HepG2 (cell line): ENCODE data around the gene PUS1. TPM values are rescaled to one million over a fixed set of nuclear protein-coding genes. Genes with fewer than 3 reads are reported as not detected.

ENCODE experiments used
- ATAC-seq: fragments of 200-7000 bp; cut with Tn5 transposase; 3 replicates; pipeline ENCODE4 v1.9.1; 2020; ENCODE audit warnings: mild to moderate bottlenecking, moderate library complexity
- BruUV-seq: library from RNA; stranded (reverse); fragments of 400-500 nt; replicated peaks from 2 replicates; lab custom pipeline; 2021; lab: Mats Ljungman, UMichigan
- CTCF ChIA-PET: fragments of 300-600 bp; formaldehyde crosslinking; extraction: SDS; loops from one replicate; lab custom pipeline; 2021; ENCODE audit warnings: low total read pairs, inconsistent platforms, low intra/inter-chr PET ratio; lab: Yijun Ruan, JAX
- POLR2A ChIA-PET: fragments of 350-600 bp; sonication (Branson Sonifier 250); formaldehyde crosslinking; loops from one replicate; lab custom pipeline; 2020; ENCODE audit warnings: antibody characterized with exemption, inconsistent platforms; lab: Yijun Ruan, JAX
- DNase-seq: peaks from one replicate; pipeline ENCODE4 v3.0.0-alpha.2; 2015; ENCODE audit warnings: low spot score
- FAIRE-seq: peaks from 3 replicates; lab custom pipeline; 2011; peaks lifted over from hg19 to GRCh38; lab: Jason Lieb, UNC
- H2AFZ ChIP-seq: one replicate; pipeline ENCODE4 v1.6.1; 2011; ENCODE audit warnings: low read length, inconsistent platforms
- H3K27ac ChIP-seq: fragments of 300-600 bp; 3 replicates; pipeline ENCODE4 v1.8.0; 2011; ENCODE audit warnings: mixed run types, mild to moderate bottlenecking, mixed read lengths, low read length, inconsistent platforms; ENCODE audit not compliant: insufficient read depth; ENCODE audit errors: extremely low read length
- H3K27me3 ChIP-seq, 2 experiments: fragments of 200-600 bp in 1 of 2; 2 replicates in 1 of 2; 3 replicates in 1 of 2; pipeline versions ENCODE4 v1.6.0 to v1.8.0; 2011; ENCODE audit warnings: low read length in 2 of 2, mild to moderate bottlenecking in 2 of 2, moderate library complexity in 2 of 2, inconsistent platforms in 1 of 2; ENCODE audit not compliant: insufficient read depth in 2 of 2, control insufficient read depth in 1 of 2
- H3K36me3 ChIP-seq, 2 experiments: fragments of 200-600 bp in 1 of 2; replicated peaks in 1 of 2; 2 replicates in 1 of 2; 3 replicates in 1 of 2; pipeline versions ENCODE4 v1.5.1 to v1.8.0; 2011; ENCODE audit warnings: low read length in 2 of 2, inconsistent platforms in 1 of 2; ENCODE audit not compliant: insufficient read depth in 2 of 2, control insufficient read depth in 1 of 2
- H3K4me1 ChIP-seq: 2 replicates; pipeline ENCODE4 v1.5.1; 2012; ENCODE audit warnings: low read length, inconsistent platforms; ENCODE audit not compliant: insufficient read depth
- H3K4me2 ChIP-seq: 2 replicates; pipeline ENCODE4 v1.6.0; 2011; ENCODE audit warnings: low read depth, low read length, inconsistent platforms
- H3K4me3 ChIP-seq, 3 experiments: fragments of 200-600 bp in 1 of 3; sonication (generic), shearing (Covaris generic) in 1 of 3; replicated peaks in 1 of 3; 2 replicates each; pipeline ENCODE4 v1.5.1; 2011 to 2016; ENCODE audit warnings: low read length in 3 of 3, inconsistent platforms in 2 of 3, low read depth in 2 of 3, mild to moderate bottlenecking in 2 of 3, control low read depth in 1 of 3, mixed read lengths in 1 of 3; ENCODE audit not compliant: insufficient read depth in 1 of 3
- H3K79me2 ChIP-seq: one replicate; pipeline ENCODE4 v1.6.1; 2011; ENCODE audit warnings: low read length, inconsistent platforms; ENCODE audit not compliant: insufficient read depth
- H3K9ac ChIP-seq: 2 replicates; pipeline ENCODE4 v1.6.0; 2011; ENCODE audit warnings: mild to moderate bottlenecking, low read depth, low read length, inconsistent platforms; ENCODE audit not compliant: insufficient read depth
- H3K9me3 ChIP-seq: 2 replicates; pipeline ENCODE4 v1.5.1; 2012; ENCODE audit warnings: mild to moderate bottlenecking, low read length
- H4K20me1 ChIP-seq: 2 replicates; pipeline ENCODE4 v1.6.0; 2011; ENCODE audit warnings: inconsistent platforms, mild to moderate bottlenecking, low read length, moderate library complexity; ENCODE audit not compliant: insufficient read depth
- CAMTA2 ChIP-seq: sonication (generic); formaldehyde crosslinking; IDR thresholded peaks from 2 replicates; pipeline ENCODE4 v1.4.0; 2020; ENCODE audit warnings: mild to moderate bottlenecking, missing genetic modification reagents, borderline replicate concordance
- ZNF530 ChIP-seq: sonication (generic); formaldehyde crosslinking; IDR thresholded peaks from 2 replicates; pipeline ENCODE4 v1.5.0; 2020; ENCODE audit warnings: low read depth, mild to moderate bottlenecking, missing genetic modification reagents
- ZNF557 ChIP-seq: sonication (generic); formaldehyde crosslinking; IDR thresholded peaks from 2 replicates; pipeline ENCODE4 v1.4.0; 2020; ENCODE audit warnings: missing genetic modification reagents
- WGBS: methylation state at CpG from one replicate; pipeline ENCODE4 v1.1.6; 2017; ENCODE audit warnings: low lambda C conversion rate; 5-methylcytosine and 5-hydroxymethylcytosine counted together
- in situ Hi-C: cut with HindIII; loops from 2 replicates; pipeline ENCODE4 v1.10.0; 2017; ENCODE audit warnings: low pct_unique_long_range_greater_than_20kb; ENCODE audit not compliant: extremely low pct_ligation_motif_present
- intact Hi-C: fragments of 100-400 bp; cut with micrococcal nuclease; formaldehyde crosslinking; loops from one replicate; pipeline ENCODE4 v1.10.0; 2022; ENCODE audit not compliant: unreplicated experiment
- polyA plus RNA-seq, 8 experiments: library from polyadenylated mRNA; depleted of rRNA in 3 of 8; stranded (reverse) in 7 of 8; unstranded in 1 of 8; fragments of >200 nt; fragmentation: Illumina TruSeq in 4 of 8; extraction: Trizol in 4 of 8; gene quantifications; 2 replicates each; pipeline versions ENCODE4 v1.2.1 to v1.2.3, GENCODE V29; 2011 to 2016; ENCODE audit warnings: low read depth in 4 of 8, missing spikeins in 1 of 8, mixed read lengths in 1 of 8; ENCODE audit not compliant: insufficient read depth in 1 of 8
- total RNA-seq, 5 experiments: library from RNA; depleted of rRNA; stranded (reverse); fragments of >200 nt; fragmentation: Illumina TruSeq; extraction: Trizol; gene quantifications; 2 replicates each; pipeline ENCODE4 v1.2.3, GENCODE V29; 2016; ENCODE audit warnings: low read depth in 1 of 5
- TF ChIP-seq, protein P1 (sequence below): sonication (generic); formaldehyde crosslinking; IDR thresholded peaks from 2 replicates; pipeline ENCODE4 v1.4.0; 2020; ENCODE audit warnings: mild to moderate bottlenecking, missing genetic modification reagents
- TF ChIP-seq, protein P2 (sequence below): sonication (generic); formaldehyde crosslinking; IDR thresholded peaks from 2 replicates; pipeline ENCODE4 v1.5.1; 2020; ENCODE audit warnings: mild to moderate bottlenecking, missing genetic modification reagents, borderline replicate concordance

The PUS1 gene
- total and polyA plus RNA-seq, 2 of the 13 experiments (the other 11 are each of a cell fraction or from before 2014, with no cell fraction given): 19.2 to 24.7 TPM

DNA sequence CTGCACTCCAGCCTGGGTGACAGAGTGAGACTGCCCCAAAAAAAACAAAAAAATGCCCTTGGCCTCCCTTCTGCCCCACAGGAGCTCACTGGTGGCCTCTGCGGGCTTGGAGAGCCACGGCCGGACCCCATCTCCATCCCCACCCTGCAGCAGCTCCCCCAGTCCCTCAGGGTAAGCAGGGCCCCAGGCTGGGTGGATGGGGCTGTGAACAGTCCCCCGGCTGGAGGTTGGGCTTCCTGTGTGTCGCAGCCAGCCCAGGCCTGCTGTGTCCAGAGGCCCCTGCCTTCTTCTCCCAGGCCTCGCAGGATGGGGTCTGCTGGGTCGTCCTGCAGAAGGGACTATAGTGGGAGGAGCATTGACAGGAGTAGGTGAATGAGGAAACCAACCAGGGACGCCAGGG is 15.4 kb upstream of the PUS1 start (continued):
- TF ChIP-seq, protein P1, sequence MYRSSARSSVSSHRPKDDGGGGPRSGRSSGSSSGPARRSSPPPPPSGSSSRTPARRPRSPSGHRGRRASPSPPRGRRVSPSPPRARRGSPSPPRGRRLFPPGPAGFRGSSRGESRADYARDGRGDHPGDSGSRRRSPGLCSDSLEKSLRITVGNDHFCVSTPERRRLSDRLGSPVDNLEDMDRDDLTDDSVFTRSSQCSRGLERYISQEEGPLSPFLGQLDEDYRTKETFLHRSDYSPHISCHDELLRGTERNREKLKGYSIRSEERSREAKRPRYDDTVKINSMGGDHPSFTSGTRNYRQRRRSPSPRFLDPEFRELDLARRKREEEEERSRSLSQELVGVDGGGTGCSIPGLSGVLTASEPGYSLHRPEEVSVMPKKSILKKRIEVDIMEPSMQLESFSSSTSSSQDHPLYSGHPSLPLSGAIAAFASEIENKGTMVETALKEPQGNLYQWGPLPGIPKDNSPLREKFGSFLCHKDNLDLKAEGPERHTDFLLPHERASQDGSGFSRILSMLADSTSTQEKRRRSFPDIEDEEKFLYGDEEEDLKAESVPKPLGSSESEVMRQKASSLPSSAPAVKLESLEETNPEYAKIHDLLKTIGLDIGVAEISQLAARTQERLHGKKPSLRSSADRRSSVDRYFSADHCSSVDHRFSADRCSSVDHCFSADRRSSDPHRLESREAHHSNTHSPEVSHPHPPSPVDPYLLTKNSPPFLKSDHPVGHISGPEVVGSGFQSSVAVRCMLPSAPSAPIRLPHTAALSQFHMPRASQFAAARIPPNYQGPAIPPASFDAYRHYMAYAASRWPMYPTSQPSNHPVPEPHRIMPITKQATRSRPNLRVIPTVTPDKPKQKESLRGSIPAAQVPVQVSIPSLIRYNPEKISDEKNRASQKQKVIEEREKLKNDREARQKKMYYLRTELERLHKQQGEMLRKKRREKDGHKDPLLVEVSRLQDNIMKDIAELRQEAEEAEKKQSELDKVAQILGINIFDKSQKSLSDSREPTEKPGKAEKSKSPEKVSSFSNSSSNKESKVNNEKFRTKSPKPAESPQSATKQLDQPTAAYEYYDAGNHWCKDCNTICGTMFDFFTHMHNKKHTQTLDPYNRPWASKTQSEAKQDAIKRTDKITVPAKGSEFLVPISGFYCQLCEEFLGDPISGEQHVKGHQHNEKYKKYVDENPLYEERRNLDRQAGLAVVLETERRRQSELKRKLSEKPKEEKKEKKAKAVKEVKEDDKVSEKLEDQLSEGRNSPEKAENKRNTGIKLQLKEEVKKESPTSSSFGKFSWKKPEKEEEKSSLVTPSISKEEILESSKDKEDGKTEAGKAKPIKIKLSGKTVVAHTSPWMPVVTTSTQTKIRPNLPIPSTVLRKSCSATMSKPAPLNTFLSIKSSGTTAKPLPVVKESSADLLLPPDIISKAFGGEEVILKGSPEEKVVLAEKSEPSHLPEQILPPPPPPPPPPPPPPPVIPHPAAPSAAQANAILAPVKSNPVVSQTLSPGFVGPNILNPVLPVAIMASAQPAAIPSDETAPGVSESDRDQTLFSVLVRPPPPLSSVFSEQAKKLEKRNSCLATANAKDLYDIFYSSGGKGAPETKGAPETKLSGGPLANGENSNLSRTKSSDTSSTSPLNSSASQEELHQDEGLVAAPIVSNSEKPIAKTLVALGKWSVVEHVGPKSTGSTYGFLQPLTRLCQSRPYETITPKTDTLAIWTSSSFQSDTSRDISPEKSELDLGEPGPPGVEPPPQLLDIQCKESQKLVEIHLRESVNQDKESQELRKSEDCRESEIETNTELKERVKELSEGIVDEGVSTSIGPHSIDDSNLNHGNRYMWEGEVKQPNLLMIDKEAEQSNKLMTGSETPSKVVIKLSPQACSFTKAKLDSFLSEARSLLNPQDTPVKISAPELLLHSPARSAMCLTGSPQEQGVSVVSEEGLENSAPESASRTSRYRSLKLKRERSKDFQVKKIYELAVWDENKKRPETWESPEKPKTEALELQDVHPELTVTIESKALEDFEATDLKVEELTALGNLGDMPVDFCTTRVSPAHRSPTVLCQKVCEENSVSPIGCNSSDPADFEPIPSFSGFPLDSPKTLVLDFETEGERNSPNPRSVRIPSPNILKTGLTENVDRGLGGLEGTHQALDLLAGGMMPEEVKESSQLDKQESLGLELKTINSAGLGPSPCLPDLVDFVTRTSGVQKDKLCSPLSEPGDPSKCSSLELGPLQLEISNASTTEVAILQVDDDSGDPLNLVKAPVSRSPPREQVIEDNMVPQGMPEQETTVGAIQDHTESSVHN (CRISPR knock-in tag): no peak
- no peak for TF ChIP-seq ZNF530 (CRISPR knock-in tag)
- TF ChIP-seq, all 625 proteins: peak for 0

DNA sequence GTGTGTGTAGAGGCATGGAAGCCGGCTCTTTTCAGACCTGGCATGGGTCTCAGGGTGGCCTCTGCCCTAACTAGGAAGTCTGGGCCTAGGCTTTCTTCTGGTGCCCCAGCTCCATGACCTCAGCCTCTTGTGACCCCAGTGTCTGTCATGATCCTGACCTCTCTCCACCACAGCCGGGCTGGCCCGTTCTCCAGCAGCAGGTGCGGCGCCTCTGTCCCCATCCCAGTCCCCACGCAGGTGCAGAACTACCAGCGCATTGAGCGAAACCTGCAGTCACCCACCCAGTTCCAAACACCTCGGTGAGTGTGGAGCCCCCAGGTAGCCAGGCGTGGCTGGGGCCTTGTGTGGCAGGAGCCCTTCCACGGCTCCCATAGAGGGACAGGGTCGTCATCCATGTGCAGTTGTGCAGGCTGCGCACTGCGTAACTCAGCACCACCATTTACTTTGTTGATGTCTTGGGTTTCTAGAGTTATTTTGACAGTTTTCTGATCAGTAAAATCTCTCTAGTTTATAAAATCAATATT is 14.8 kb upstream of the PUS1 start:
- ATAC-seq: no peak
- DNase-seq: no peak
- H3K36me3 ChIP-seq: peaks cover 23 to 49% of the 10 kb centered on the region in 2 experiments; a peak in 4 of 5 replicates
- no peak overlapping the region for H2AFZ ChIP-seq
- H3K27me3 ChIP-seq: no peaks in the 10 kb centered on the region
- no peak overlapping the region for H3K27ac ChIP-seq
- FAIRE-seq: no peak
- 99% methylated on average over 8 of the region's 14 CpGs for WGBS
- H3K9ac ChIP-seq: no peak overlapping the region
- H3K4me2 ChIP-seq: no peak overlapping the region
- intact Hi-C loops (loop anchor here (5.0 kb wide), 1 partner anchor 62 kb away; no protein-coding TSS in a partner anchor), in situ Hi-C loops (no loop called here)
- no peaks in the 10 kb centered on the region for H3K79me2 ChIP-seq
- BruUV-seq: no TSS peak
- ChIA-PET CTCF (no interaction called here), POLR2A (interaction anchor here (1.2 kb wide), 1 partner anchor 14 kb away, joined by 3 read pairs; no protein-coding TSS in a partner anchor)
- H3K4me3 ChIP-seq: no peak overlapping the region
- no peaks in the 10 kb centered on the region for H3K9me3 ChIP-seq
- peaks cover 11% of the 10 kb centered on the region; the same call in 1 of the 2 replicates for H3K4me1 ChIP-seq
- H4K20me1 ChIP-seq: 0 out of 2 replicates have a peak, but pooled peaks cover 4% of the 10 kb centered on the region
- TF ChIP-seq ZNF557 (CRISPR knock-in tag) (no peak), CAMTA2 (CRISPR knock-in tag) (no peak)
- TF ChIP-seq, protein P2, sequence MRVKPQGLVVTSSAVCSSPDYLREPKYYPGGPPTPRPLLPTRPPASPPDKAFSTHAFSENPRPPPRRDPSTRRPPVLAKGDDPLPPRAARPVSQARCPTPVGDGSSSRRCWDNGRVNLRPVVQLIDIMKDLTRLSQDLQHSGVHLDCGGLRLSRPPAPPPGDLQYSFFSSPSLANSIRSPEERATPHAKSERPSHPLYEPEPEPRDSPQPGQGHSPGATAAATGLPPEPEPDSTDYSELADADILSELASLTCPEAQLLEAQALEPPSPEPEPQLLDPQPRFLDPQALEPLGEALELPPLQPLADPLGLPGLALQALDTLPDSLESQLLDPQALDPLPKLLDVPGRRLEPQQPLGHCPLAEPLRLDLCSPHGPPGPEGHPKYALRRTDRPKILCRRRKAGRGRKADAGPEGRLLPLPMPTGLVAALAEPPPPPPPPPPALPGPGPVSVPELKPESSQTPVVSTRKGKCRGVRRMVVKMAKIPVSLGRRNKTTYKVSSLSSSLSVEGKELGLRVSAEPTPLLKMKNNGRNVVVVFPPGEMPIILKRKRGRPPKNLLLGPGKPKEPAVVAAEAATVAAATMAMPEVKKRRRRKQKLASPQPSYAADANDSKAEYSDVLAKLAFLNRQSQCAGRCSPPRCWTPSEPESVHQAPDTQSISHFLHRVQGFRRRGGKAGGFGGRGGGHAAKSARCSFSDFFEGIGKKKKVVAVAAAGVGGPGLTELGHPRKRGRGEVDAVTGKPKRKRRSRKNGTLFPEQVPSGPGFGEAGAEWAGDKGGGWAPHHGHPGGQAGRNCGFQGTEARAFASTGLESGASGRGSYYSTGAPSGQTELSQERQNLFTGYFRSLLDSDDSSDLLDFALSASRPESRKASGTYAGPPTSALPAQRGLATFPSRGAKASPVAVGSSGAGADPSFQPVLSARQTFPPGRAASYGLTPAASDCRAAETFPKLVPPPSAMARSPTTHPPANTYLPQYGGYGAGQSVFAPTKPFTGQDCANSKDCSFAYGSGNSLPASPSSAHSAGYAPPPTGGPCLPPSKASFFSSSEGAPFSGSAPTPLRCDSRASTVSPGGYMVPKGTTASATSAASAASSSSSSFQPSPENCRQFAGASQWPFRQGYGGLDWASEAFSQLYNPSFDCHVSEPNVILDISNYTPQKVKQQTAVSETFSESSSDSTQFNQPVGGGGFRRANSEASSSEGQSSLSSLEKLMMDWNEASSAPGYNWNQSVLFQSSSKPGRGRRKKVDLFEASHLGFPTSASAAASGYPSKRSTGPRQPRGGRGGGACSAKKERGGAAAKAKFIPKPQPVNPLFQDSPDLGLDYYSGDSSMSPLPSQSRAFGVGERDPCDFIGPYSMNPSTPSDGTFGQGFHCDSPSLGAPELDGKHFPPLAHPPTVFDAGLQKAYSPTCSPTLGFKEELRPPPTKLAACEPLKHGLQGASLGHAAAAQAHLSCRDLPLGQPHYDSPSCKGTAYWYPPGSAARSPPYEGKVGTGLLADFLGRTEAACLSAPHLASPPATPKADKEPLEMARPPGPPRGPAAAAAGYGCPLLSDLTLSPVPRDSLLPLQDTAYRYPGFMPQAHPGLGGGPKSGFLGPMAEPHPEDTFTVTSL (CRISPR knock-in tag): no peak
